ENCODE measurements around the gene MRPL16. TPM values are rescaled to one million over a fixed set of nuclear protein-coding genes. Genes with fewer than 3 reads are reported as not detected.
"Not testable (repeated sequence)": the region's sequence is repeated elsewhere in the genome, so short reads cannot be mapped to it uniquely, and the experiment has no call there.

The MRPL16 gene
- total RNA-seq, 1 donor = 29.3 TPM

GRCh38 chr11:59829358-59829757 lies 18.8 kb upstream of the MRPL16 start:
- no peak for TF ChIP-seq CTCF (IDR thresholded peaks at IDR 0.05; ENCODE audit: insufficient read depth, low read length)
- DNase-seq (ENCODE audit: low read depth) = no peak
- H3K4me3 ChIP-seq (ENCODE audit: low read depth, low read length) = no peak overlapping the region

GRCh38 chr11:59822989-59823566 lies 12.5 kb upstream of the MRPL16 start:
- peak; percentile 70 for DNase-seq (ENCODE audit: low read depth)
- no peak overlapping the region for H3K4me3 ChIP-seq (ENCODE audit: low read depth, low read length)
- TF ChIP-seq CTCF (IDR thresholded peaks at IDR 0.05; ENCODE audit: insufficient read depth, low read length) = peak; percentile 69

GRCh38 chr11:59818572-59818971 lies 8.0 kb upstream of the MRPL16 start:
- H3K4me3 ChIP-seq (ENCODE audit: low read depth, low read length) = no peak overlapping the region
- no peak for TF ChIP-seq CTCF (IDR thresholded peaks at IDR 0.05; ENCODE audit: insufficient read depth, low read length)
- no peak for DNase-seq (ENCODE audit: low read depth)

GRCh38 chr11:59816434-59816833 lies 5.9 kb upstream of the MRPL16 start:
- DNase-seq (ENCODE audit: low read depth) = not testable (repeated sequence)

GRCh38 chr11:59815754-59816153 lies 5.2 kb upstream of the MRPL16 start:
- DNase-seq (ENCODE audit: low read depth) = no peak
- no peak overlapping the region for H3K4me3 ChIP-seq (ENCODE audit: low read depth, low read length)
- TF ChIP-seq CTCF (IDR thresholded peaks at IDR 0.05; ENCODE audit: insufficient read depth, low read length) = no peak

More at GRCh38 chr11:59816434-59816833, 5.9 kb upstream of the MRPL16 start:
- not testable (repeated sequence) for H3K4me3 ChIP-seq (ENCODE audit: low read depth, low read length)

GRCh38 chr11:59814021-59814420 lies 3.4 kb upstream of the MRPL16 start:
- H3K4me3 ChIP-seq (ENCODE audit: low read depth, low read length) = no peak overlapping the region
- no peak for DNase-seq (ENCODE audit: low read depth)
- no peak for TF ChIP-seq CTCF (IDR thresholded peaks at IDR 0.05; ENCODE audit: insufficient read depth, low read length)

- no peak for DNase-seq (ENCODE audit: low read depth)
- H3K4me3 ChIP-seq (ENCODE audit: low read depth, low read length) = no peak overlapping the region
- no peak for TF ChIP-seq CTCF (IDR thresholded peaks at IDR 0.05; ENCODE audit: insufficient read depth, low read length)
Measured at GRCh38 chr11:59813364-59813763, 2.8 kb upstream of the MRPL16 start.

Measured in fibroblast of the aortic adventitia (primary cell).